ENCODE results near the gene SYCN.

DNA sequence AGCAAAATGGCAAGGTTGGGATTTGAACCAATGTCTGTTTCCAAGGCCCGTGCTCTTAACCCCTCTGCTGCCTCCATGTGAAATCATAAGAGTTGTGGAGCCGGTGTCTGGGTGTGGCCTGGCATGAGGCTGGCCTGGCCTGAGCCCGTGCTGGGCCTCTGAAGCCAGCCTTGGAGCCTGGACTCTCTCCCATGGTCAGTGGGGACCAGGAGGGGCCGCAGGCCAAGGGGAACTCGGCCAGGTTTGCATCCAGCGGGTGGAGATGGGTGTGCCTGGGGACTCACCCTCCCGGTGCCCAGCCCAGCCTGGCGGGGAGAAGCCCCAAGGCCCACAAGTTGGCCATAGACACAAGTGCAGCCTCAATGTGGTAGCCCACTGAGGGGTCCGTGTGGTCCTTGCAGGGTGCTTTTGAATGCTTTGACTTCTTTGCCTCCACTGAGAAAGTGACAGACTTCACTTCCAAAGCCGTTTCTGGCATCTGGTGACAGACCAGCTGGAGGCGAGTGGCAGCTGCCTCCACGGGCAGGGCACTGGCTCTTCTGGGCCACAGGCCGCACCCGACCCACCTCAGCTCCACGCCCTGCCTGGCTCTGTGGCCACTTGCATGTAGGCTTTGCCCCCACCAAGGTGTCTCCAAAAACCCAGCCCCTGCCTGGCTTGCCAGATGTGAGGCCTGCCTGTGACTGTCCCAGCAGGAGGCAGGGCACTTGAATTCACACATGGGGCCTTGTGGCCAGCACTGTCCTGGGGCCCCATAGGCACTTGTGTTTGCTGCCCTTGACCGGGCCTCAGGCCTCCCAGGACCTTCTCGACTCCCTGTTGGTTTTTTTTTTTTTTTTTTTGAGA is 33.5 kb downstream of the SYCN start:
- TF ChIP-seq, protein P1, sequence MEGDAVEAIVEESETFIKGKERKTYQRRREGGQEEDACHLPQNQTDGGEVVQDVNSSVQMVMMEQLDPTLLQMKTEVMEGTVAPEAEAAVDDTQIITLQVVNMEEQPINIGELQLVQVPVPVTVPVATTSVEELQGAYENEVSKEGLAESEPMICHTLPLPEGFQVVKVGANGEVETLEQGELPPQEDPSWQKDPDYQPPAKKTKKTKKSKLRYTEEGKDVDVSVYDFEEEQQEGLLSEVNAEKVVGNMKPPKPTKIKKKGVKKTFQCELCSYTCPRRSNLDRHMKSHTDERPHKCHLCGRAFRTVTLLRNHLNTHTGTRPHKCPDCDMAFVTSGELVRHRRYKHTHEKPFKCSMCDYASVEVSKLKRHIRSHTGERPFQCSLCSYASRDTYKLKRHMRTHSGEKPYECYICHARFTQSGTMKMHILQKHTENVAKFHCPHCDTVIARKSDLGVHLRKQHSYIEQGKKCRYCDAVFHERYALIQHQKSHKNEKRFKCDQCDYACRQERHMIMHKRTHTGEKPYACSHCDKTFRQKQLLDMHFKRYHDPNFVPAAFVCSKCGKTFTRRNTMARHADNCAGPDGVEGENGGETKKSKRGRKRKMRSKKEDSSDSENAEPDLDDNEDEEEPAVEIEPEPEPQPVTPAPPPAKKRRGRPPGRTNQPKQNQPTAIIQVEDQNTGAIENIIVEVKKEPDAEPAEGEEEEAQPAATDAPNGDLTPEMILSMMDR (IDR thresholded peaks at IDR 0.05), result no peak
- TF ChIP-seq POLR2A (IDR thresholded peaks at IDR 0.05), result no peak

Measured in uterus (tissue), 2 donors.